ENCODE data around the gene ANGPTL8. TPM values are rescaled to one million over a fixed set of nuclear protein-coding genes. Genes with fewer than 3 reads are reported as not detected.
A peak's percentile ranks its signal among the peaks of the same experiment; 100 is the strongest.

The ANGPTL8 gene
- total and polyA plus RNA-seq, 2 experiments from 2014 or later = 1.7 TPM; not detected in 1

- H3K79me2 ChIP-seq (ENCODE audit: insufficient read depth) = no peaks in the 10 kb centered on the region
- no peaks in the 10 kb centered on the region for H3K9me2 ChIP-seq (ENCODE audit: insufficient read depth)
- in situ Hi-C loops (cut with MboI) = no loop called here
- H3K9ac ChIP-seq = no peak overlapping the region; the same call in 1 of the 2 replicates
- H3K36me3 ChIP-seq (ENCODE audit: low read depth) = no peaks in the 10 kb centered on the region
- no peak overlapping the region for H3K4me3 ChIP-seq
- TF ChIP-seq EZH2phosphoT487 (IDR thresholded peaks at IDR 0.05; ENCODE audit: insufficient read depth, low read depth) (no peak), EZH2 (IDR thresholded peaks at IDR 0.05; ENCODE audit: insufficient read depth, poor library complexity, severe bottlenecking) (no peak)
- H3K27ac ChIP-seq = no peak overlapping the region; the same call in 1 of the 2 replicates
- H3K4me2 ChIP-seq (ENCODE audit: unreplicated experiment) = no peak overlapping the region
- H3K27me3 ChIP-seq (replicated peaks; ENCODE audit: insufficient read depth) = no peaks in the 10 kb centered on the region
- no peaks in the 10 kb centered on the region for H4K20me1 ChIP-seq (ENCODE audit: insufficient read depth)
- no peak overlapping the region for H2AFZ ChIP-seq
- H3K4me1 ChIP-seq (ENCODE audit: insufficient read depth) = peaks cover 6% of the 10 kb centered on the region; the same call in 1 of the 2 replicates
- peak; percentile 42 for DNase-seq
- no peaks in the 10 kb centered on the region for H3F3A ChIP-seq (ENCODE audit: insufficient read depth)
- H3K9me3 ChIP-seq (ENCODE audit: low read depth) = no peaks in the 10 kb centered on the region
- 35 to 38% methylated on average over 7 of the region's 7 CpGs for WGBS, 2 experiments (ENCODE audit: low coverage in 1 of 2, low lambda C conversion rate in 2 of 2, missing lambda C conversion rate in 2 of 2)
Measured at GRCh38 chr19:11269408-11269807, 30.0 kb downstream of the ANGPTL8 start.

- no peak overlapping the region for H2AFZ ChIP-seq
- H4K20me1 ChIP-seq (ENCODE audit: insufficient read depth) = no peaks in the 10 kb centered on the region
- H3K4me3 ChIP-seq = no peak overlapping the region
- DNase-seq = no peak
- H3K36me3 ChIP-seq (ENCODE audit: low read depth) = no peaks in the 10 kb centered on the region
- TF ChIP-seq EZH2 (IDR thresholded peaks at IDR 0.05; ENCODE audit: insufficient read depth, poor library complexity, severe bottlenecking) (no peak), EZH2phosphoT487 (IDR thresholded peaks at IDR 0.05; ENCODE audit: insufficient read depth, low read depth) (no peak)
- H3K9me2 ChIP-seq (ENCODE audit: insufficient read depth) = no peaks in the 10 kb centered on the region
- H3K4me1 ChIP-seq (ENCODE audit: insufficient read depth) = peaks cover 6% of the 10 kb centered on the region; the same call in 1 of the 2 replicates
- no peaks in the 10 kb centered on the region for H3K79me2 ChIP-seq (ENCODE audit: insufficient read depth)
- no peaks in the 10 kb centered on the region for H3F3A ChIP-seq (ENCODE audit: insufficient read depth)
- 60 to 61% methylated on average over 2 of the region's 2 CpGs for WGBS, 2 experiments (ENCODE audit: low coverage in 1 of 2, low lambda C conversion rate in 2 of 2, missing lambda C conversion rate in 2 of 2)
- in situ Hi-C loops (cut with MboI) = no loop called here
- H3K4me2 ChIP-seq (ENCODE audit: unreplicated experiment) = no peak overlapping the region
- no peak overlapping the region for H3K27ac ChIP-seq
- no peaks in the 10 kb centered on the region for H3K27me3 ChIP-seq (replicated peaks; ENCODE audit: insufficient read depth)
- H3K9ac ChIP-seq = no peak overlapping the region
- H3K9me3 ChIP-seq (ENCODE audit: low read depth) = no peaks in the 10 kb centered on the region
Measured at GRCh38 chr19:11273296-11273695, 33.9 kb downstream of the ANGPTL8 start.

GRCh38 chr19:11273989-11274388, 34.6 kb downstream of the ANGPTL8 start:
- no peaks in the 10 kb centered on the region for H3F3A ChIP-seq (ENCODE audit: insufficient read depth)
- H3K27me3 ChIP-seq (replicated peaks; ENCODE audit: insufficient read depth) = 0 out of 2 replicates have a peak, but pooled peaks cover 2% of the 10 kb centered on the region
- H3K79me2 ChIP-seq (ENCODE audit: insufficient read depth) = no peaks in the 10 kb centered on the region
- WGBS, 2 experiments (ENCODE audit: low coverage in 1 of 2, low lambda C conversion rate in 2 of 2, missing lambda C conversion rate in 2 of 2) = 82 to 83% methylated on average over 5 of the region's 5 CpGs
- H3K9me2 ChIP-seq (ENCODE audit: insufficient read depth) = no peaks in the 10 kb centered on the region
- H3K4me3 ChIP-seq = no peak overlapping the region
- no peaks in the 10 kb centered on the region for H3K9me3 ChIP-seq (ENCODE audit: low read depth)
- H3K9ac ChIP-seq = no peak overlapping the region
- in situ Hi-C loops (cut with MboI) = no loop called here
- no peak for TF ChIP-seq EZH2 (IDR thresholded peaks at IDR 0.05; ENCODE audit: insufficient read depth, poor library complexity, severe bottlenecking)
- no peak for TF ChIP-seq EZH2phosphoT487 (IDR thresholded peaks at IDR 0.05; ENCODE audit: insufficient read depth, low read depth)
- no peaks in the 10 kb centered on the region for H4K20me1 ChIP-seq (ENCODE audit: insufficient read depth)
- H3K4me2 ChIP-seq (ENCODE audit: unreplicated experiment) = no peak overlapping the region
- peaks cover 5% of the 10 kb centered on the region; the same call in 1 of the 2 replicates for H3K4me1 ChIP-seq (ENCODE audit: insufficient read depth)
- H3K36me3 ChIP-seq (ENCODE audit: low read depth) = no peaks in the 10 kb centered on the region
- DNase-seq = no peak
- H3K27ac ChIP-seq = no peak overlapping the region
- H2AFZ ChIP-seq = no peak overlapping the region

- DNase-seq = no peak
- Histone ChIP-seq H2AFZ (no peak overlapping the region), H3K27ac (no peak overlapping the region), H3K9me3 (ENCODE audit: low read depth) (no peaks in the 10 kb centered on the region), H3K79me2 (ENCODE audit: insufficient read depth) (no peaks in the 10 kb centered on the region), H3K4me2 (ENCODE audit: unreplicated experiment) (no peak overlapping the region), H3K36me3 (ENCODE audit: low read depth) (no peaks in the 10 kb centered on the region), H3K9me2 (ENCODE audit: insufficient read depth) (no peaks in the 10 kb centered on the region), H3K4me1 (ENCODE audit: insufficient read depth) (no peaks in the 10 kb centered on the region), H3K4me3 (no peak overlapping the region), H3K9ac (no peak overlapping the region), H3F3A (ENCODE audit: insufficient read depth) (no peaks in the 10 kb centered on the region), H3K27me3 (replicated peaks; ENCODE audit: insufficient read depth) (peaks cover 8% of the 10 kb centered on the region; the same call in 1 of the 2 replicates), H4K20me1 (ENCODE audit: insufficient read depth) (no peaks in the 10 kb centered on the region)
- TF ChIP-seq EZH2phosphoT487 (IDR thresholded peaks at IDR 0.05; ENCODE audit: insufficient read depth, low read depth) (no peak), EZH2 (IDR thresholded peaks at IDR 0.05; ENCODE audit: insufficient read depth, poor library complexity, severe bottlenecking) (no peak)
- WGBS, 2 experiments (ENCODE audit: low coverage in 1 of 2, low lambda C conversion rate in 2 of 2, missing lambda C conversion rate in 2 of 2) = 74 to 77% methylated on average over 4 of the region's 4 CpGs
- in situ Hi-C loops (cut with MboI) = loop anchor here (25.0 kb wide), 1 partner anchor 188 kb away; no protein-coding TSS in a partner anchor
Measured at GRCh38 chr19:11274533-11275086, 35.2 kb downstream of the ANGPTL8 start.
